OCI-LY7 (cell line): ENCODE results near the gene IL21R. TPM values are rescaled to one million over a fixed set of nuclear protein-coding genes. Genes with fewer than 3 reads are reported as not detected.

Experiments used
- BruUV-seq: library from RNA; stranded (reverse); fragments of 400-500 nt; replicated peaks from 2 replicates; lab custom pipeline; 2021; lab: Mats Ljungman, UMichigan
- CTCF ChIA-PET: fragments of 300-600 bp; sonication (Branson Sonifier 250); formaldehyde crosslinking; loops from one replicate; lab custom pipeline; 2022; ENCODE audit warnings: antibody characterized with exemption; ENCODE audit not compliant: unreplicated experiment; lab: Charles Lee
- POLR2A ChIA-PET: fragments of 300-600 bp; sonication (Branson Sonifier 250); formaldehyde crosslinking; loops from one replicate; lab custom pipeline; 2022; ENCODE audit warnings: antibody characterized with exemption; lab: Charles Lee
- DNase-seq: peaks from one replicate; pipeline ENCODE4 v3.0.0-alpha.2; 2015; ENCODE audit warnings: low spot score
- H2AFZ ChIP-seq: fragments of 200-600 bp; sonication (generic), shearing (Covaris generic); 2 replicates; pipeline ENCODE4 v1.6.1; 2014; ENCODE audit warnings: mild to moderate bottlenecking, antibody characterized with exemption, low read length, moderate library complexity
- H3K27ac ChIP-seq: fragments of 200-600 bp; sonication (generic); 2 replicates; pipeline ENCODE4 v1.5.1; 2014; ENCODE audit warnings: mixed run types, low read depth, mild to moderate bottlenecking, moderate library complexity, low read length, inconsistent platforms; ENCODE audit not compliant: poor library complexity, severe bottlenecking
- H3K36me3 ChIP-seq: fragments of 200-600 bp; sonication (generic); 2 replicates; pipeline ENCODE4 v1.6.1; 2014; ENCODE audit warnings: mild to moderate bottlenecking, antibody characterized with exemption, low read length, moderate library complexity, mixed read lengths; ENCODE audit not compliant: insufficient read depth
- H3K4me1 ChIP-seq: fragments of 200-600 bp; sonication (generic); 2 replicates; pipeline ENCODE4 v1.5.1; 2014; ENCODE audit warnings: mild to moderate bottlenecking, low read length; ENCODE audit not compliant: insufficient read depth, poor library complexity, severe bottlenecking
- H3K4me2 ChIP-seq: fragments of 200-600 bp; sonication (generic); 2 replicates; pipeline ENCODE4 v1.6.1; 2014; ENCODE audit warnings: mild to moderate bottlenecking, low read length
- H3K4me3 ChIP-seq: fragments of 200-600 bp; sonication (generic); 2 replicates; pipeline ENCODE4 v1.5.1; 2014; ENCODE audit warnings: mild to moderate bottlenecking, low read depth, low read length; ENCODE audit not compliant: poor library complexity, severe bottlenecking
- H3K79me2 ChIP-seq: fragments of 200-600 bp; sonication (generic); 2 replicates; pipeline ENCODE4 v1.6.1; 2016; ENCODE audit warnings: low read depth, mild to moderate bottlenecking, low read length, moderate library complexity, mixed read lengths; ENCODE audit not compliant: insufficient read depth
- H3K9me2 ChIP-seq: fragments of 200-600 bp; sonication (generic); 2 replicates; pipeline ENCODE4 v1.6.1; 2016; ENCODE audit warnings: mild to moderate bottlenecking, low read length, mixed read lengths; ENCODE audit not compliant: insufficient read depth
- H3K9me3 ChIP-seq: fragments of 200-600 bp; sonication (generic); 2 replicates; pipeline ENCODE4 v1.6.1; 2014; ENCODE audit warnings: mild to moderate bottlenecking, mixed run types, low read length, mixed read lengths
- H4K20me1 ChIP-seq: fragments of 200-600 bp; sonication (generic); 2 replicates; pipeline ENCODE4 v1.6.1; 2014; ENCODE audit warnings: mild to moderate bottlenecking, antibody characterized with exemption, low read length, moderate library complexity, mixed read lengths; ENCODE audit not compliant: insufficient read depth
- CTCF ChIP-seq: fragments of 200-600 bp; sonication (generic); conservative IDR thresholded peaks from 2 replicates; pipeline ENCODE4 v1.5.1; 2014; ENCODE audit warnings: mild to moderate bottlenecking, antibody characterized with exemption, low read length, moderate library complexity, mixed read lengths
- EZH2phosphoT487 ChIP-seq: fragments of 200-600 bp; sonication (generic); IDR thresholded peaks from 2 replicates; pipeline ENCODE4 v1.6.1; 2018; ENCODE audit warnings: low read depth, borderline replicate concordance, mild to moderate bottlenecking, mixed run types, antibody characterized with exemption, low read length, moderate library complexity, mixed read lengths
- intact Hi-C: fragments of 100-400 bp; cut with micrococcal nuclease; formaldehyde crosslinking; loops from one replicate; pipeline ENCODE4 v1.10.0; 2022; ENCODE audit not compliant: unreplicated experiment
- total RNA-seq, 2 experiments: library from RNA; depleted of rRNA in 1 of 2; stranded (reverse); fragments of >200 nt in 1 of 2; shearing (Covaris generic) in 1 of 2; gene quantifications; 2 replicates each; pipeline ENCODE4 v1.2.3, GENCODE V29; 2014 to 2022

The IL21R gene
- total RNA-seq, 2 experiments from 2014 or later: 10.0 to 47.0 TPM

DNA sequence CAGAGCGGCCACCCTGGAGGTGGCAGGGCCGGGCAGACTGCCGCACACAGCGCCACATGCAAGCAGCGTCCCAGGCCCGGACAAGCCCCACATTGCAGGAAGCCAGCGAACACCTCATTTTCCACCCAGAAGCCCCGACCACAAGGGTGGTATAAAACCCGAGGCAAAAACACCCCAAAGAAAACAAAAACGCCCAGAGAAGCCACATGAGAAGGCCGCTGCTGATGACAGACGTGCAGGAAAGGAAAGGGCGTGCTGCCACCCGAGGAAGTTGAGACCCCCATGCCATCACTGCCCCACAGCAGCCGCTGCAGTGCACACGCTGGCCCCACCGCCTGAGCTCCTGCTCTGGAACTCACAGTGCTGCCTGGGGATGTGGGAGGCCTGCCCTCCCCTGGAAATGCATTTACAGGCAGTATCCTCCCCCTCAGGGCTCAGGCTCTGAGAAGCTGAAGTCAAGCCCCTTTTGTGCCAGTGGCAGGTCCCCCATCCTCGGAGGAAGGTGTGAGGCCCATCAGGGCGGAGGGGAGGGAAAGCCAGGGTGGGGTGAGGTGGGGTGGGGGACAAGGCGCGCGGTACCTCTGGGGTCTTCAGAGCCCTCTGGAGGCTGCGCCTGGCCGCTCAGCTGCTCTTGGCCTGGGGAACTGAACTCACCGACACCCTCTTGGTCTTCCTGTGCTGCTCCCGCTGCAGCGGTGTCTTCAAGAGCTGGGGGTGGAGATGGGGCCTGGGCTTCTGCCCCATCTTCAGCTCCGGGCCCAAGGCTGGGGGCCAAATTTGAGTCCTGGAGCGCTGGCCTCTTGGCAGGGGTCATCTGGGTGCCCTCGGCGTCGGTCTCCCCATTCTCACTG, 62.0 kb downstream of the IL21R start:
- no peak overlapping the region for H3K27ac ChIP-seq

GRCh38 chr16:27464626-27465482, 62.9 kb downstream of the IL21R start:
- ChIA-PET CTCF (no interaction called here), POLR2A (no interaction called here)
- Histone ChIP-seq H3K36me3 (peaks cover 81% of the 10 kb centered on the region), H3K27ac (no peak overlapping the region), H3K9me2 (no peaks in the 10 kb centered on the region), H3K4me2 (no peak overlapping the region), H3K4me3 (no peak overlapping the region), H2AFZ (no peak overlapping the region), H3K79me2 (no peaks in the 10 kb centered on the region), H3K4me1 (no peaks in the 10 kb centered on the region), H4K20me1 (no peaks in the 10 kb centered on the region), H3K9me3 (no peaks in the 10 kb centered on the region)
- no peak for DNase-seq
- TSS peak; percentile 35 for BruUV-seq
- intact Hi-C loops: no loop called here
- no peak for TF ChIP-seq CTCF
- TF ChIP-seq EZH2phosphoT487: no peak

More for the DNA sequence above, 62.0 kb downstream of the IL21R start:
- H4K20me1 ChIP-seq: no peaks in the 10 kb centered on the region
- intact Hi-C loops: no loop called here
- H3K9me3 ChIP-seq: no peaks in the 10 kb centered on the region
- no peaks in the 10 kb centered on the region for H3K79me2 ChIP-seq
- no peak overlapping the region for H2AFZ ChIP-seq
- ChIA-PET CTCF (no interaction called here), POLR2A (no interaction called here)
- H3K4me1 ChIP-seq: no peaks in the 10 kb centered on the region
- BruUV-seq: no TSS peak
- no peak overlapping the region for H3K4me2 ChIP-seq
- no peaks in the 10 kb centered on the region for H3K9me2 ChIP-seq
- H3K36me3 ChIP-seq: peaks cover 76% of the 10 kb centered on the region
- no peak for DNase-seq
- no peak for TF ChIP-seq CTCF
- no peak for TF ChIP-seq EZH2phosphoT487
- no peak overlapping the region for H3K4me3 ChIP-seq
